GM19467 (cell line): ENCODE data around the gene MRPL20.

Experiments used
- ATAC-seq: cut with Tn5 transposase; IDR thresholded peaks from one replicate; pipeline ENCODE4 v1.9.1; 2021; ENCODE audit warnings: mild to moderate bottlenecking, moderate library complexity; ENCODE audit not compliant: unreplicated experiment

MRPL20 gene

DNA sequence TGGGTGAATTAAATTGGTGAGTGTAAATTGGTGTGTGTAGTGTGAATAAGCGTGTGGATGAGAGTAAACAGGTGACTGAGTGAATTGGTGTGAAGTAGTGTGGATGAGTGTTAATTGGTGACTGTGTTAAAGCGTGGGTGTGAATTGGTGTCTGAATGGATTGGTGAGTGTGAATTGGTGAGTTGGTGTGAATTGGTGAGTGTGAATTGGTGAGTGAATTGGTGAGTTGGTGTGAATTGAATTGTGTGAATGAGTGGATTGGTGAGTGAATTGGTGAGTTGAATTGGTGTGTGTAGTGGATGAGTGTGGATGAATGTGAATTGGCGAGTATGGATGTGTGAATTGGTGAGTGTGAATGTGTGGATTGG lies 40.4 kb downstream of the MRPL20 start:
- ATAC-seq: no peak

DNA sequence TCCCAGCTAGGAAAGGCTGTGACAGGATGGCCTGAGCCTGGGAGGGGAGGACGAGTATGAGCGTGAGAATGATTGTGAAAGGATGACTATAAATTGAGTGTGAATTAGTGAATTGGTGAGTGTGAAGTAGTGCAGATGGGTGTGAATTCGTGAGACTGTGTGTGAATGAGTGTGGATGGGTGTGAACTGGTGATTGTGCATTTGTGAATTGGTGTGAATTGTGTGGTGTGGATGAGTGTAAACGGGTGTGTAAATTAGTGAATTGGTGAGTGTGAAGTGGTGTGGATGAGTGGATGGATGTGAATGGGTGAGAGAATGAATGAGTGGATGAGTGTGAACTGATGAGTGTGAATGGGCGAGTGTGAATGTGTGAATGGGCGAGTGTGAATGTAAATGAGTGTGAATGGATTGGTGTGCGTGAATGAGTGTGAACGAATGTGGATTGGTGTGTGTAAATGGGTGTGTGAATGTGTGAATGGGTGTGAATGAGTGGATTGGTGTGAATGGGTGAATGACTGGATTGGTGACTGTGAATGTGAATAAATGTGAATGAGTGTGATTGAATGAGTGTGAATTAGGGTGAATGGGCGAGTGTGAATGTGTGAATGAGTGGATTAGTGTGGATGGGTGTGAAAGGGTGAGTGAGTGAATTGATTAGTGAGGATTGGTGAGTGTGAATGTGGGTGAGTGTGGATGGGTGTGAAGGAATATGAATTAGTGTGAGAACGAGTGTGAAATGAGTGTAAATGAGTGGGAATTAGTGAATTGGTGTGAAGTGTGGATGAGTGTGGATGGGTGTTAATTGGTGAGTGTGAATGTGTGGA lies 41.0 kb downstream of the MRPL20 start:
- no peak for ATAC-seq

DNA sequence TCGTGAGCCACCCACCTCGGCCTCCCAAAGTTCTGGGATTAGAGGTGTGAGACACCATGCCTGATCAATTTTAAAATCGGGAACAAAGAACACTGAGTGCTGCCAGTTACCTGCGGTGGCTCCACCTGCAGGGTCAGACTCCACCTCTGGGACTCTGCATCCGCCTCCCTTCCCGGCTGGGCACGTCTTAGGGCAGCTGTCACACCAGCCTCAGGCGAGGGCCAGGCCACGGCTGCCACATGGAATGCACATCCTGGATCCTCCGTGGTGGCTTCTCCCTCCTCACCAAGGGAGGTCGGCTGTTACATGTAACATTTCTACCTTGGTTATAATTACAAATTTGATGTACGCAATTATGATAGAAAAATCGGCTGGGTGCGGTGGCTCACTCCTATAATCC lies 42.8 kb downstream of the MRPL20 start:
- ATAC-seq: no peak

DNA sequence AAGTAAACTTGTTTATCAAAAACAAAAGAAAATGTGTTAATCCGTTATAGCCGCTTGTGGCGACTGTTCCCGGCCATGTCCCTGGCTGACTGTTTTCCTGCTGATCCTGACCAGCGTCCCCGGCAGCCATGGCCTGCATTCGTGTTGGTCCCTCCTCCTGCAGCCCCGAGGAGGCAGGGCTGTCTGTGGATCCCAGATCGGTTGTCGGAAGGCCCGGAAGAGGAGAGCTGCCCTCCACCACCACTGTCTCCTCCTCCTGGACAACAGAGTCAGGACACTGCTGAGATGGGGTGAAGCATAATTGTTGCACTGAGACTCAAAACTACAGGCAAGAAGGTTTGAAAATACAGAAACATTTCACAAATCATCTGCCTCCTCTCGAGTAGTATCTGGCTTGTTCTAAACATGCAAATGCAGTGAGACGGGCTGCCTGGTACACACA lies 45.1 kb downstream of the MRPL20 start:
- no peak for ATAC-seq

DNA sequence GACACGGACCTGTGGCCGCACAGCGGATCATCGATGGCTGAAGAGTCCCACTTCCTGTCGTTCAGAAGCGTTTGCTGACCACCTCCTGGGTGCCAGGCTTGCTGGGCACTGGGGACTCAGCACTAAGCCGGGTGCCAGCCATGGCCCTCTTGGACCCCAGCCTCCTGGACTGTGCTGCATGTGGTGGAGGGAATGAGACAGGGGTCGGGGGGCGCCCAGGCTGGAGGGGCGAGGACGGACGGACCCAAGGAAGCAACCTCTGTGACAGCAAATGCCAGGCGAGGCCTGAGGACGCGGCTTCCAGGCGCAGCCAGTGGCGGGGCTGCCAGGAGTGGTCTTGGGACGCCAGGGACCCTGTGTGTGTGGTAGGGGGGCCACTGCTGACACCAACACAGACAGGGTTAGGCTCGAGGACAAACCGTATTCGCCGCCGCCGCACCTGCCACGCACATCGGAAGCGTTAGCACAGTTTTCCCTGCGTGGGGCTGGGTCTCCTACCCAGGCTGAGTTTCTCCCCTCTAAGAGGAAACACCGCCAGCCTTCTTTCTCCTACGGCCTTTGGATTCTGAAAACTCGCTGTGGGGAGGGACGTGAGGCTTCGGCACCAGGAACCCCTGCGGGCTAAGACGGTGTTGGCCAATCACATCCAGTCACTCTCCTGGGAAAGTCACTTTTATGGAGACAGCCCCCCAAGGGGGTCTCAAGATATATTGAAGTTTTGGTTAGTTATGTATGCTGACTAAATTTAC lies 45.7 kb downstream of the MRPL20 start:
- ATAC-seq: no peak

DNA sequence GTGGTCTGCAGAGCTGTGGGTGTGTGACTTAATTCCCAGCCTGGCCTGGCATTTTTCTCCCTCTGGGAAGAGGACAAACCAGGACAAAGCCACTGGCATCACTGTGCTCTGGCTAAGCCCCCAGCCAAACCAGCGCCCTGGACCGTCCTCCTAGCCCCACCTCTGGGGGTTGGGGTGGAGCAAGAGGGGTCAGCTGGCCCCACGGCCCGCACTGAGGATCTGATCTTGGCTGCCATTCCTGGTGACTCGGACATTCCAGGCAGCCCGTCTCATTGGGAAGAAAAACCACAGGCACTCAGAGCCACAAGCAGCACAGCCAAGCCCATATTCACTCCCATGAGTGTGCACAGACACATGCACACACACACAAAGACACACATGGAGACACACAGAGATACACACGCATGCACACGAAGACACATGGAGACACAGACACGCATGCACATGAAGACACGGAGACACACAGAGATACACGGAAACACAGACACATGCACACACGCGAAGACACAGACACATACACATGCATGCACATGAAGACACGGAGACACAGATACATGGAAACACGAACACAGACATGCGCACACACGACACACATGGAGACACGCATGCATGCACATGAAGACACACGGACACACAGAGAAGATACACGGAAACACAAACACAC lies 46.5 kb downstream of the MRPL20 start:
- no peak for ATAC-seq

DNA sequence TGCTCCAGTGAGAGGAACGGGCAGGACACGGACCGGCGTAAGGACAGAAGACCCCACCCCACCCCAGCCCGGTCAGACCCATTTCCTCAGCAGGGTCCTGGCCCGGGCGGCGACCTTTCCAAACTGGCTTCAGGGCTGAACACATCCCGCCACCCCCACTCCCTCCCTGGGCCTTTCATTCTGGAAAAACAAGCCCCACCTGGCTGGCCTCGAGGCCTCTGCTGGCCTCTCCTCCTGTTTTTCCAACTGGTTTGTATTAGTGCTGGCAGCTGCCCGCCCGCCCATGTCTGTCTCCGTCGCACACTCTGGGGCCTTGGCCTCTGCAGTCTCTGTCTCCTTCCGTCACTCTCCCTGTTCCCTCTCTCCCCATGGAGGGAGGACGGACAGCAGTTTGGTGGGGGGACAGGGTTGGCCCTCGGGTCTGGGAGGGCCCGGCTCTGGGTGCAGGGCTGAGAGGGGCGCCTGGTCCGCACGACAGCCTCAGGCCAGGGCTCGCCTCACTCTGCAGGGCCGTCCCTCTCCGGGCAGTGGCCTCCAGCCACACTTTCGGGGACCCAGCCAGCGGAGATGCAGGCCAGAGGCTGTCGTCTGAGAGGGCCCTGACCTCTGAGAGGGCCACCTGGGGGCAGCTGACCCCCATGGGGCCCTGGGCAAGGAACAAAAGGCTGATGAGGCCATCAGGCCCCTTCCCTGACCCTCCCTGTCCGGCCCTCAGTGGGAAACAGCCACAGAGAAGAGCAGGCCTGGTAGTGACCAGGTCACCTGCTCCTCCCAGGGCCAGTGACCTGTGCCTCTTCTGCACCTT lies 47.2 kb downstream of the MRPL20 start:
- no peak for ATAC-seq

DNA sequence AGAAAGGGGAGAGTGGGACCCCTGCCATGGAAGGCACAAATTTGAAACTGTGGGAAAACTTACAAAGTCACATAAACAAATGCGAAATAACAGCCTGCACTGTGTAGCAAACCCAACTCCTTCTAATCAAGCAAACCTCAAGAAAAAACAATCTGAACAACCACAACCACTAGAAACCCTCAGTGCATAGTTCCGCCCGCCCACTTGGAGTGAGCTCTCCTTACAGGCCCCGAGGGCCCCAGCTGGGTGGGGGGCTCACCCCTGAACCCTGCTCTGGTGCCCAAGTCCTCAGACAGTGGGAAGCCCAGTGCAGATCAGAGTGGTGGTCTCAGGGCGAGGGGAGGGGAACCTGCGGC lies 47.8 kb downstream of the MRPL20 start:
- ATAC-seq: no peak

DNA sequence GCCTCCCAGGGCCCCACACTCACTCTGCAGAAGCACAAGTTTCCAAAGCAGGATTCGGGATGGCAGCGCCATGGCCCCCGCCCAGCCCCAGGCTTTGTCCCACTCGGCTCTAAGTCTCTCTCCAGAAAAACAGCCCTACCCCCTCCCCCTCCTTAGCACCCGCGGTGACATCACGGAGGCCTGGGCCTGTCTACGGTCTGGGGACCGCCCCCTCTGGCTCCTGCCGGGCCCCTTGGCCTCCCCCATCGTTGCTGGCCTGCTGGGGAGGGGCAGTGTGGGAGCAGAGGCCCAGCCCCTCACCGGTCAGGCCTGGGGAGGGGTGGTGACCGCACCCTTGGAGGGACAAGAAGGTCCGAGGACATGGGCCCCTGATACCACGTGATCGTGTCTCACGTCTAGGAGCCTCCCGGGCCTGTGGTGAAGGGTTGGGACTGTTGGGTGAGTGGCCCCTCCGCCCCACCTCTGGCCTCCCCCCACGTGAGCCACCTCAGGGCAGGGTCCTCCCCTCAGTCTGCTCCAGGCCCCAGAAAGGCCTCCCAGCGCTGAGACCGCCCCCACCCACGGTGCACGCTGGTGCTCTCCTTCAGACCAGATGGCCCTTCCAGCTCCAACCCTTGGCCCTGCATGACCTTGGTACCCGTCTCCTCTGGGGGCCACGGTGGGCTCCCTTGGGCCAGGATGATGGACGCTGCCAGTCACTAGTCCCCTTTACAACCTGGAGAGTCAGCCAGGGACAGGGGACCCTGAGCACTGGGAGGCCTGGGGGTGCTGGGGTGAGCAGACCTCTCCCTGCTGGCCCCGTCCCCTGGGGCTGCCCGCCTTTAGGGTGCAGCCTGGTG lies 48.4 kb downstream of the MRPL20 start, which contains the start of gene MXRA8:
Gene MXRA8 (minus strand): TSS at position 123 of the 839 bp plus-strand sequence. CDS start 51 bp downstream, at position 72.
- no peak for ATAC-seq

DNA sequence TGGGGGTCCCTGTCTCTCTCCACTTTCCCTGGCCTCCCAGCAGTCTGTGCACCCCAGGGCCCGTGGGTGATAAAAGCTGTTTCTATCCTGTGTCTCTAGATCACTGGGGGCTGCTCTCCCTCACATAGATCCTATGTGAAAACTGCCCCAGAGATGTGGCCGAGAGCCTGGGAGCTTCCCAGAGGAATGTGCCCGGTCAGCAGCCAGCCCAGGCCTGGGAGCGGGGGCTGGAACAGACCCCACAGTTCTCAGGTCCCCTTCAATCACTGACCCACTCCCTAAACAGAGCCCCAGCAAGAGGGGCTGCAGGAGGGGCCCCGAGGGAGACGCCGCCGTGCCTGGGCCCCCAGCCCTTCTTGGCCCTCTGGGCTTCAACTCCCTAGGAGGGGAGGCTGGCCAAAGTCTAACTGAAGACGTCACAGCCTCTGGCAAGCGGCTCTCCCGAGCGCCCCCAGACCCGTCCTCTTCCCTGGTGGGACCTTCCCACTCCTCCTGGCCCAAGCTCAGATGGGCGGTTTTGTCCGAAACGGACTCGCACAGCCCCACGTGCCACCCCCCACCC lies 49.1 kb downstream of the MRPL20 start:
- no peak for ATAC-seq

DNA sequence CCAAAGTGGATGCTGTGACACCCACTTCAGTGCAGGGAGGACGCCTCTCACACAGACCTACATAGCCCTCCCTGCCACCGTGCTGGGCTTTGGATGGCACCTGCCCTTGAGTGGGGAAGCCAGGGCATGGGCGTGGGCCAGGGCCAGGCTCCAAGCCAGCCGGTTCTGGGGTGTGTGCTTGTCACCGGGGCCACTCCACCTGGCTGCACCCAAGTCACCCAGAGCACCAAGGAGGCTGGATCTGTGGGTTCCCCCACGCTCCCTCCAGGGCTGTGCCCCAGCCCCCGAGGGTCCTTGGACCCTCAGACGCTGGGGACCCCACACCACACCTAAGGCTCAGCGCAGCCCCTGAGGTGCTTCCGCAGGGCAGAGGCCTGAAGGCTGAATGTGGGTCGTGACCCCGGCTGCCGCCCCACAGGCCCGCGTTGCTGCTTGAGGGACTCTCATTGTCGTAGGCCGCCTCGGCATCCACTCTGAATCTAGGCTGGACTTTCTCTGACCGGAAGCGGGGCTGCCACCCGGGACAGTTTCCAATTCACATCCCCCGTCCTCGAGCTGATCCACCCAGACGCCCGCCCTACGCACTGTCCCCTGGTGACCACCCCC lies 50.2 kb downstream of the MRPL20 start:
- no peak for ATAC-seq

DNA sequence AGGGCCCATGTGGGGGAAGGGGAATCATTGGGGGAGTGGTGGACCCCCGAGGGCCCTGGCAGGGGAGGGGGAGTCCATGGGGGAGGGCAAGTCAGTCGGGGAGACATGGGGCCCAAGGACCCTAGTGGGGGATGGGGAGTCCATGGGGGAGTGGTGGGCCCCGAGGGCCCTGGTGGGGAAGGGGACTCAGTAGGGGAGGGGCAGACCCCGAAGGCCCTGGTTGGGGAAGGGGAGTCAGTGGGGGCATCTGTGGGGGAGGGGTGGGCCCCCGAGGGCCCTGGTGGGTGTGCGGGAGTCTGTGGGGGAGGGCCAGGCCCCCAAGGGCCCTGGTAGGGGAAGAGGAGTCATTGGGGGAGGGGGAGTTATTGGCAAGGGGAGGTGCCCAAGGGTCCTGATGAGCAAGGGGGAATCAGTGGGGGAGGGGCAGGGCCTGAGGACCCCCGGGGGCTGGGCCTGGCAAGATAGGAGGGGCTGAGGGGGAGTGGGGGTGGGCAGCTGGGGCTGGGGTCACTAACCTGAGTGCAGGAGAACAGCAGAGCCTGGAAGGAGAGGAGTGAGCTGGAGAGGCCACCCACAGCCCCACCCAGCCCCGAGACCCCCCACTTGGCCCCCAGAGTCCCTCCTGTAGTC lies 50.8 kb downstream of the MRPL20 start:
- ATAC-seq: no peak

DNA sequence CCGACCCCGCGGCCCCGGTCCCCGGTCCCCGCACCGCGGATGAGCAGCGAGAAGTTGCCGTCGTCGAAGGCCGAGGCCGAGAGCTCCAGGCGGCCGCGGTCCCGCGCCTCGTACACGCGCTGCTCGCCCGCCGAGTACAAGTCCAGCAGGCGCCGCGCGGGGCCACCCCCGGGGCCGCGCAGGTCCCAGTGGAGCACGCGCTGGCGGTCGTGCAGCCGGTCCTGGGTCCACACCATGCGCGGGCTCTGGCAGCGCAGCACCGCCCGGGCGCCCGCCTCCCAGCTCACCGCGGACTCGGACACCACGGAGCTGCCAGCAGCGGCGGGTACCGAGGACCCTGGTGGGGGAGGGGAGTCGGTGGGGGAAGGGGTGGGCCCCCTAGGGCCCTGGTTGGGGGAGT lies 51.7 kb downstream of the MRPL20 start:
- no peak for ATAC-seq

DNA sequence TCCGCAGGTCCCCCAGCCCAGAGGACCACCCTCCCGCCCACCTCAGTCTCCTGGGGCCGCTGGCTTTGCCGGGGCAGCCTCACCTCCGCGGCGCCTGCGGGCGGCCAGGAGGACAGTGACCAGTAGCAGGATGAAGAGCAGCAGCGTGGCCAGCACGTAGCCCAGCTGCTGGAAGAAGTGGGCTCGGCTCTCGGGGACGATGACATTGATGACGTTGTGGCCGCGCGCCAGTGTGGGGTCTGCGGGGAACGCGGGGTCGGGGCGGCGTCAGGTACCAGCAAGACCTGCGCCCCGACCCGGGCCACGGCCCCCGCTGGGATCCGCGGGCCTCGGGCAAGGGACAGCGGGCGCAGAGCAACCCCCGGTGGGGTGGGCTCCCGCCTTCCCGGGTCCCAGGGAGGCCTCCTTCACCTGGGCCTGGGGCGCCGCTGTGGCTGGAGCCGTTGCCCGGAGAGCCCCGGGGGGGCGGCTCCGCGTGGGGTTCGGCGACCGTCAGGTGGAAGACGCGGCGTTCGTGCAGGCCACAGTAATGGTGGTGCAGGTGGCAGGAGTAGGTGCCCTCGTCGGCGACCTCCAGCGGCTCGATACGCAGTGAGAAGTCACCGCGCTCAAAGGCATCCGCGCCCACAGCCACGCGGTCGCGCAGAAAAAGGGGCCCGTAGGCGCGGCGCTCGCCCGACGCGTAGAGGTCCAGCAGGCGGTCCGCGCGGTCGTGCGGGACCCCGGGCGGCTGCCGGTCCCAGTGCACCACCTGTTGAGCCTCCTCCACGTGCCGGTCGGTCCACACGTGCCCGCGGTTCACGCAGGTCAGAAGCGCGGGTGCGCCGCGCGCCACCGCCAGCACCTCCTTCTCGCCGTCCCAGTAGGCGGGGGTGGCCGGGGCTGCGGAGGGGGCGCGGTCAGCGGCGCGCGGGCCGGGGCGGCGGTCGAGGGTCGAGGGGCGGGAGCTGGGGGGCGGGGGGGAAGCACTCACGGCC lies 52.5 kb downstream of the MRPL20 start:
- ATAC-seq: no peak

DNA sequence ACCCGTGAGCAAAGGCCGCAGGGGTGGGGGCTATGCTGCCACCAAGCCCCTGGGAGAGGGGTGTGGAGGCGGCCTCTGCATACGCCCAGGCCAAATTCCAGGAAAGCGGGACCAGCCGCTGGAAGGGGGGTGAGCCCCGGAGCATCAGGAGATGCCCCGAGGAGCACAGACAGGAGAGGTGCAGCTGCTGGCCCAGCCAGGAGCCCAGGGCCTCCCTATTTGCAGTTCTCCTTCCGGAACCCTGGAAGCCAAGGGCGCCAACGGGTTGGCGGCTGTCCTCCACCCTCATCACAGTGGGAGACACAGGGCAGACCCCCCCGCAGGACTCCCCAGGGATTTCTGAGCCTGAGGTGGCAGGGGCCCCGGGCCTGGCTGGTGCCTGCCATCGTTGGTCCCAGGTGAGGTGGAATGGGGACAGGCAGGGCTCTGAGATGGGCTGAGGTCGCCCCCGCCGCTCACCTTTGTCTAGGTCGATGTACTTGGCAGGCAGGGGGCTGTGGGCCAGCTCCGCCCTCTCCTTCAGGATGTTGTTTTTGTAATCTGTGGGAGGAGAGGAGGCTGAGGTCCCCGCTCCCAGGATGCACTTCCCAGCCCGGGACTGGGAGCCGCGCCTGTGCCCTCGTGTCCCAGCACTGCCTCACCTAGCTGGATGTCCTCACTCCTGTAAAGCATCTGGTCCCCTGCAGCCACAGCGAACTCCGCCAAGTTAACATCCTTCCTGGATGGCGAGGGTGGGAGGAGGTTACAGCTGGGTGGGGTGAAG lies 53.5 kb downstream of the MRPL20 start:
- no peak for ATAC-seq

DNA sequence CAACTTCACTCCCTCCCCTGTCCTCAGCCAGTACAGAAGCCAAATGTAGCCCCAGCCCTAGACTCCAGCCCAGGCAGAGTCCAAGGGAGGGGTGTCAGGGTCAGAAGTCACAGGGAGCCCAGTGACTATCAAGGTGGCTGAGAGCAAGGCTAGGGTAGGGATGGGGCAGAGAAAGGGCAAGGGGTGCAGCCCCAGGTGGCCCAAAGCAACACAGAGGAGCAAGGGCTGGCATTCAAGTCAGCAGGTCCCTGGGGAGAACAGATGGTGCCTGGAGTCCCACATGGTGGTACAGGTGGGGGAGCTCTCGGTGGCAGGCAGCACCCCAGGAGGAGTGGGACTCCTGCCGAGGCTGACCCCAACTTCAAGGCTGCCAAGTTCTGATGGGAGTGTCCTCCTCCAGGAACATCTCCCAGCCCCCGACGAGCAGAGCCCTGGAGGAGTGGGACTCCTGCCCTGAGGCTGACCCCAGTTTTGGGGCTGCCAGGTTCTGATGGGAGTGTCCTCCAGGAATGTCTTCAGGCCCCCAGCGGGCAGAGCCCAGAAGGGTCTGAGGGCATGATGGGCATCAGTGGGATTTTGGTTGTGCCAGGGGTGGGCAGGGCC lies 54.2 kb downstream of the MRPL20 start:
- no peak for ATAC-seq
